GM18861 (cell line): Measurements from ENCODE around the gene OR2B6.

Experiments used
- ATAC-seq: cut with Tn5 transposase; IDR thresholded peaks from one replicate; pipeline ENCODE4 v1.9.1; 2021; ENCODE audit not compliant: unreplicated experiment

OR2B6 gene

GRCh38 chr6:27994616-27995015, 37.6 kb downstream of the OR2B6 start:
- no peak for ATAC-seq

GRCh38 chr6:28000351-28001045, 43.5 kb downstream of the OR2B6 start:
- no peak for ATAC-seq

- ATAC-seq, result no peak
These were observed 44.3 kb downstream of the OR2B6 start for GRCh38 chr6:28001351-28001750.

- ATAC-seq, result no peak
These were observed 44.7 kb downstream of the OR2B6 start for GRCh38 chr6:28001751-28002150.

GRCh38 chr6:28002161-28002560, 45.1 kb downstream of the OR2B6 start:
- ATAC-seq, result no peak

GRCh38 chr6:28003059-28003458, 46.0 kb downstream of the OR2B6 start:
- no peak for ATAC-seq

- no peak for ATAC-seq
These were observed 46.6 kb downstream of the OR2B6 start for GRCh38 chr6:28003661-28004060.

GRCh38 chr6:28004350-28005151, 47.5 kb downstream of the OR2B6 start:
- ATAC-seq, result no peak

- ATAC-seq, result no peak
These were observed 48.3 kb downstream of the OR2B6 start for GRCh38 chr6:28005152-28005890.

- no peak for ATAC-seq
These were observed 48.9 kb downstream of the OR2B6 start for GRCh38 chr6:28005975-28006374.
